AG08395 (cell line): ENCODE results near the gene COQ9.
"Not testable (repeated sequence)": the region's sequence is repeated elsewhere in the genome, so short reads cannot be mapped to it uniquely, and the experiment has no call there.

ENCODE experiments used
- DNase-seq: peaks from one replicate; pipeline ENCODE4 v3.0.0; 2012; ENCODE audit warnings: mixed read lengths, low spot score

Gene COQ9

GRCh38 chr16:57447186-57447962, at the start of gene COQ9, which contains the start of gene CIAPIN1:
TSS of gene COQ9 (plus strand) at chr16:57447479. CDS start at chr16:57447506, 27 bp downstream.
TSS of gene CIAPIN1 (minus strand) at chr16:57447385. CDS start at chr16:57440928, 6,457 bp downstream.
- DNase-seq = peak; percentile 96

GRCh38 chr16:57397493-57397892, 49.8 kb upstream of the COQ9 start:
- not testable (repeated sequence) for DNase-seq

- DNase-seq = no peak
Measured at GRCh38 chr16:57401943-57402640, 45.2 kb upstream of the COQ9 start.

GRCh38 chr16:57403965-57404817, 43.1 kb upstream of the COQ9 start, which contains the start of gene CCL17:
TSS of gene CCL17 (plus strand) at chr16:57404767. CDS start at chr16:57413933, 9,166 bp downstream.
- no peak for DNase-seq

- DNase-seq = no peak
Measured at GRCh38 chr16:57405097-57405496, 42.2 kb upstream of the COQ9 start.

- DNase-seq = no peak
Measured at GRCh38 chr16:57406881-57407280, 40.4 kb upstream of the COQ9 start.

GRCh38 chr16:57407521-57408353, 39.5 kb upstream of the COQ9 start:
- DNase-seq = no peak

- no peak for DNase-seq
Measured at GRCh38 chr16:57409065-57409464, 38.2 kb upstream of the COQ9 start.

- no peak for DNase-seq
Measured at GRCh38 chr16:57409870-57410587, 37.2 kb upstream of the COQ9 start.

GRCh38 chr16:57411362-57411976, 35.8 kb upstream of the COQ9 start:
- no peak for DNase-seq

GRCh38 chr16:57412584-57412983, 34.7 kb upstream of the COQ9 start:
- DNase-seq = no peak

GRCh38 chr16:57413301-57413730, 34.0 kb upstream of the COQ9 start:
- no peak for DNase-seq

GRCh38 chr16:57413733-57414132, 33.5 kb upstream of the COQ9 start:
- DNase-seq = no peak

GRCh38 chr16:57416084-57416483, 31.2 kb upstream of the COQ9 start:
- no peak for DNase-seq

GRCh38 chr16:57419506-57419905, 27.8 kb upstream of the COQ9 start:
- no peak for DNase-seq

GRCh38 chr16:57422026-57422944, 25.0 kb upstream of the COQ9 start:
- peak; percentile 51 for DNase-seq

- no peak for DNase-seq
Measured at GRCh38 chr16:57423152-57423551, 24.1 kb upstream of the COQ9 start.

GRCh38 chr16:57424583-57424982, 22.7 kb upstream of the COQ9 start:
- DNase-seq = no peak

- no peak for DNase-seq
Measured at GRCh38 chr16:57426356-57426755, 20.9 kb upstream of the COQ9 start.
